HG02885 (cell line): Measurements from ENCODE around the gene NUP93.

Experiments used
- ATAC-seq: cut with Tn5 transposase; IDR thresholded peaks from one replicate; pipeline ENCODE4 v1.9.1; 2021; ENCODE audit warnings: mild to moderate bottlenecking; ENCODE audit not compliant: unreplicated experiment, poor library complexity

NUP93 gene

GRCh38 chr16:56729735-56730662, at the start of gene NUP93:
NUP93 (plus strand) TSS chr16:56730129; CDS start chr16:56748248, 18,119 bp downstream.
- peak; percentile 88 for ATAC-seq

GRCh38 chr16:56681939-56682702, 47.8 kb upstream of the NUP93 start, which contains the start of gene MT1X:
MT1X (plus strand) TSS chr16:56682470; CDS start chr16:56682541, 71 bp downstream.
- peak; percentile 99 for ATAC-seq

GRCh38 chr16:56682703-56683397, 47.1 kb upstream of the NUP93 start:
- ATAC-seq: no peak

GRCh38 chr16:56683424-56684172, 46.3 kb upstream of the NUP93 start:
- ATAC-seq: no peak

- no peak for ATAC-seq
Observed at GRCh38 chr16:56684256-56684925, 45.5 kb upstream of the NUP93 start.

GRCh38 chr16:56684926-56685590, 44.9 kb upstream of the NUP93 start:
- no peak for ATAC-seq

GRCh38 chr16:56686758-56687157, 43.2 kb upstream of the NUP93 start:
- no peak for ATAC-seq

GRCh38 chr16:56688762-56689161, 41.2 kb upstream of the NUP93 start:
- no peak for ATAC-seq

GRCh38 chr16:56689171-56689570, 40.8 kb upstream of the NUP93 start:
- no peak for ATAC-seq

- no peak for ATAC-seq
Observed at GRCh38 chr16:56690420-56691122, 39.4 kb upstream of the NUP93 start.

- no peak for ATAC-seq
Observed at GRCh38 chr16:56691885-56692284, 38.0 kb upstream of the NUP93 start.

- no peak for ATAC-seq
Observed at GRCh38 chr16:56695246-56695645, 34.7 kb upstream of the NUP93 start.

- no peak for ATAC-seq
Observed at GRCh38 chr16:56697456-56698155, 32.3 kb upstream of the NUP93 start.

GRCh38 chr16:56700195-56700594, 29.7 kb upstream of the NUP93 start:
- ATAC-seq: no peak

- no peak for ATAC-seq
Observed at GRCh38 chr16:56700631-56701030, 29.3 kb upstream of the NUP93 start.

- no peak for ATAC-seq
Observed at GRCh38 chr16:56701534-56701933, 28.4 kb upstream of the NUP93 start.

- no peak for ATAC-seq
Observed at GRCh38 chr16:56702836-56703235, 27.1 kb upstream of the NUP93 start.
